Neural progenitor cell (in vitro differentiated cells): Measurements from ENCODE around the gene KCNJ9. TPM values are rescaled to one million over a fixed set of nuclear protein-coding genes. Genes with fewer than 3 reads are reported as not detected.
"Not testable (repeated sequence)": the region's sequence is repeated elsewhere in the genome, so short reads cannot be mapped to it uniquely, and the experiment has no call there.

ENCODE experiments used
- DNase-seq: peaks from one replicate; pipeline ENCODE4 v3.0.0-alpha.2; 2016; ENCODE audit warnings: low spot score
- H2AFZ ChIP-seq: fragments of 200-600 bp; sonication (generic); replicated peaks from 2 replicates; pipeline ENCODE4 v1.6.1; 2016; ENCODE audit warnings: antibody characterized with exemption
- H3F3A ChIP-seq: fragments of 200-600 bp; sonication (generic); 2 replicates; pipeline ENCODE4 v1.6.1; 2016; ENCODE audit warnings: antibody characterized with exemption, low read depth
- H3K27ac ChIP-seq: fragments of 200-600 bp; sonication (generic); 2 replicates; pipeline ENCODE4 v1.5.1; 2016; ENCODE audit warnings: mild to moderate bottlenecking
- H3K27me3 ChIP-seq: fragments of 200-600 bp; sonication (generic); 2 replicates; pipeline ENCODE4 v1.6.1; 2016; ENCODE audit warnings: mild to moderate bottlenecking, moderate library complexity
- H3K36me3 ChIP-seq: fragments of 200-600 bp; sonication (generic); 2 replicates; pipeline ENCODE4 v1.5.1; 2016
- H3K4me1 ChIP-seq: fragments of 200-600 bp; sonication (generic); 2 replicates; pipeline ENCODE4 v1.6.1; 2016; ENCODE audit warnings: mixed run types
- H3K4me2 ChIP-seq: fragments of 200-600 bp; sonication (generic); 2 replicates; pipeline ENCODE4 v1.6.1; 2016
- H3K4me3 ChIP-seq: fragments of 200-600 bp; sonication (generic); 2 replicates; pipeline ENCODE4 v1.5.1; 2016
- H3K79me2 ChIP-seq: fragments of 200-600 bp; sonication (generic); 2 replicates; pipeline ENCODE4 v1.6.1; 2016; ENCODE audit warnings: low read depth
- H3K9ac ChIP-seq: fragments of 200-600 bp; sonication (generic); 2 replicates; pipeline ENCODE4 v1.6.1; 2016
- H3K9me3 ChIP-seq: fragments of 200-600 bp; sonication (generic); 2 replicates; pipeline ENCODE4 v1.5.1; 2016; ENCODE audit warnings: low read depth
- H4K20me1 ChIP-seq: fragments of 200-600 bp; sonication (generic); 2 replicates; pipeline ENCODE4 v1.6.1; 2016; ENCODE audit warnings: low read depth
- H3K27ac Mint-ChIP-seq: 3 replicates; pipeline ENCODE4 v1.8.0; 2021; ENCODE audit warnings: mixed read lengths
- H3K27me3 Mint-ChIP-seq: 2 replicates; pipeline ENCODE4 v1.8.0; 2022; ENCODE audit warnings: low read depth, mild to moderate bottlenecking, inconsistent platforms, moderate library complexity, mixed read lengths; ENCODE audit not compliant: insufficient read depth
- H3K36me3 Mint-ChIP-seq: 3 replicates; pipeline ENCODE4 v1.8.0; 2021; ENCODE audit warnings: mixed read lengths
- H3K4me1 Mint-ChIP-seq: 3 replicates; pipeline ENCODE4 v1.8.0; 2021; ENCODE audit warnings: mixed read lengths
- H3K4me3 Mint-ChIP-seq: 3 replicates; pipeline ENCODE4 v1.8.0; 2021; ENCODE audit warnings: mild to moderate bottlenecking, moderate library complexity, mixed read lengths
- H3K9me3 Mint-ChIP-seq: 3 replicates; pipeline ENCODE4 v1.8.0; 2020; ENCODE audit warnings: mixed read lengths
- CTCF ChIP-seq: fragments of 200-600 bp; sonication (generic); IDR thresholded peaks from 2 replicates; pipeline ENCODE4 v1.5.1; 2017; ENCODE audit warnings: antibody characterized with exemption, mild to moderate bottlenecking
- EZH2 ChIP-seq: fragments of 200-600 bp; sonication (generic); IDR thresholded peaks from 2 replicates; pipeline ENCODE4 v1.6.1; 2017; ENCODE audit warnings: antibody characterized with exemption, mild to moderate bottlenecking, moderate library complexity
- EZH2phosphoT487 ChIP-seq: fragments of 200-600 bp; sonication (generic); IDR thresholded peaks from 2 replicates; pipeline ENCODE4 v1.6.1; 2017; ENCODE audit warnings: antibody characterized with exemption
- total RNA-seq: library from RNA; depleted of rRNA; stranded (reverse); fragments of >200 nt; gene quantifications from 2 replicates; pipeline ENCODE4 v1.2.3, GENCODE V29; 2015; ENCODE audit warnings: low replicate concordance

The KCNJ9 gene
- total RNA-seq, 1 donor from 2014 or later: 0.09 TPM

GRCh38 chr1:160047111-160047991 lies 34.0 kb upstream of the KCNJ9 start:
- peaks cover 32% of the 10 kb centered on the region for H3K4me1 ChIP-seq
- Mint-ChIP-seq H3K27ac (peak overlapping the region; percentile 3), H3K4me1 (peaks cover 28% of the 10 kb centered on the region), H3K27me3 (peaks cover 8% of the 10 kb centered on the region), H3K4me3 (peak overlapping the region; percentile 2), H3K9me3 (no peaks in the 10 kb centered on the region), H3K36me3 (no peaks in the 10 kb centered on the region)
- H3K36me3 ChIP-seq: no peaks in the 10 kb centered on the region
- H2AFZ ChIP-seq: peak overlapping the region; percentile 59
- H3K27me3 ChIP-seq: peaks cover 20% of the 10 kb centered on the region
- H3K4me3 ChIP-seq: peak overlapping the region; percentile 21
- H3K27ac ChIP-seq: no peak overlapping the region
- H3K79me2 ChIP-seq: no peaks in the 10 kb centered on the region
- no peaks in the 10 kb centered on the region for H3K9me3 ChIP-seq
- H3F3A ChIP-seq: peaks cover 36% of the 10 kb centered on the region
- TF ChIP-seq CTCF: no peak
- DNase-seq: no peak
- H3K9ac ChIP-seq: no peak overlapping the region
- H3K4me2 ChIP-seq: peak overlapping the region; percentile 65
- no peaks in the 10 kb centered on the region for H4K20me1 ChIP-seq

- H3K27ac Mint-ChIP-seq: no peak overlapping the region
- H3K4me3 Mint-ChIP-seq: peak overlapping the region; percentile 7
- no peaks in the 10 kb centered on the region for H3K9me3 ChIP-seq
- H3K36me3 Mint-ChIP-seq: no peaks in the 10 kb centered on the region
- H3K9me3 Mint-ChIP-seq: no peaks in the 10 kb centered on the region
- H3F3A ChIP-seq: peaks cover 36% of the 10 kb centered on the region
- no peak overlapping the region for H3K27ac ChIP-seq
- peak overlapping the region; percentile 65 for H3K4me2 ChIP-seq
- no peak for DNase-seq
- no peaks in the 10 kb centered on the region for H3K79me2 ChIP-seq
- peaks cover 5% of the 10 kb centered on the region for H3K27me3 Mint-ChIP-seq
- peaks cover 29% of the 10 kb centered on the region for H3K27me3 ChIP-seq
- no peak for TF ChIP-seq EZH2phosphoT487
- TF ChIP-seq CTCF: no peak
- TF ChIP-seq EZH2: no peak
- H4K20me1 ChIP-seq: no peaks in the 10 kb centered on the region
- peaks cover 32% of the 10 kb centered on the region for H3K4me1 Mint-ChIP-seq
- H3K4me1 ChIP-seq: peaks cover 36% of the 10 kb centered on the region
- H2AFZ ChIP-seq: no peak overlapping the region
- no peaks in the 10 kb centered on the region for H3K36me3 ChIP-seq
- no peak overlapping the region for H3K4me3 ChIP-seq
- no peak overlapping the region for H3K9ac ChIP-seq
These were observed 33.0 kb upstream of the KCNJ9 start for GRCh38 chr1:160048335-160048734.

- Histone ChIP-seq H3K4me2 (no peak overlapping the region), H3K27ac (no peak overlapping the region), H2AFZ (no peak overlapping the region), H3K4me3 (no peak overlapping the region), H3K79me2 (no peaks in the 10 kb centered on the region), H3K27me3 (peaks cover 29% of the 10 kb centered on the region), H3K9ac (no peak overlapping the region), H4K20me1 (no peaks in the 10 kb centered on the region), H3K9me3 (no peaks in the 10 kb centered on the region), H3K36me3 (no peaks in the 10 kb centered on the region), H3F3A (peaks cover 36% of the 10 kb centered on the region), H3K4me1 (peaks cover 44% of the 10 kb centered on the region)
- TF ChIP-seq EZH2phosphoT487 (no peak), CTCF (no peak), EZH2 (no peak)
- Mint-ChIP-seq H3K27ac (no peak overlapping the region), H3K27me3 (peaks cover 5% of the 10 kb centered on the region), H3K4me1 (peaks cover 40% of the 10 kb centered on the region), H3K4me3 (no peak overlapping the region), H3K36me3 (no peaks in the 10 kb centered on the region), H3K9me3 (no peaks in the 10 kb centered on the region)
- DNase-seq: no peak
These were observed 32.2 kb upstream of the KCNJ9 start for GRCh38 chr1:160049101-160049500.

- H3K4me3 ChIP-seq, H4K20me1 ChIP-seq, H3K36me3 Mint-ChIP-seq, H3K27me3 Mint-ChIP-seq, H3K9ac ChIP-seq, H3K36me3 ChIP-seq, DNase-seq, H3K9me3 Mint-ChIP-seq, H3K27ac Mint-ChIP-seq, H3K79me2 ChIP-seq, H3K9me3 ChIP-seq, H3K27ac ChIP-seq, H3K4me2 ChIP-seq, H3K4me3 Mint-ChIP-seq, H2AFZ ChIP-seq: not testable (repeated sequence)
- peaks cover 44% of the 10 kb centered on the region for H3K4me1 ChIP-seq
- peaks cover 34% of the 10 kb centered on the region for H3F3A ChIP-seq
- H3K27me3 ChIP-seq: peaks cover 28% of the 10 kb centered on the region
- H3K4me1 Mint-ChIP-seq: peaks cover 46% of the 10 kb centered on the region
These were observed 31.2 kb upstream of the KCNJ9 start for GRCh38 chr1:160050182-160050581.
